Mesenchymal stem cell (in vitro differentiated cells and primary cell): ENCODE data around the gene RAPGEF4.
A peak's percentile ranks its signal among the peaks of the same experiment; 100 is the strongest.

Source experiments
- DNase-seq: peaks from one replicate; pipeline ENCODE4 v3.0.0-alpha.2; 2013
- H2AFZ ChIP-seq: one replicate; pipeline ENCODE4 v1.6.1; 2013; ENCODE audit warnings: low read depth, mild to moderate bottlenecking, control low read depth, inconsistent platforms, low read length, moderate library complexity
- H2AK5ac ChIP-seq: 2 replicates; pipeline ENCODE4 v1.6.1; 2013; ENCODE audit warnings: low read length, moderate library complexity, mild to moderate bottlenecking, inconsistent platforms; ENCODE audit not compliant: severe bottlenecking
- H2BK120ac ChIP-seq: one replicate; pipeline ENCODE4 v1.6.1; 2013; ENCODE audit warnings: low read depth, mild to moderate bottlenecking, inconsistent platforms, low read length, moderate library complexity
- H2BK12ac ChIP-seq, 2 experiments: one replicate each; pipeline ENCODE4 v1.6.1; 2013; ENCODE audit warnings: inconsistent platforms in 2 of 2, low read length in 2 of 2, mild to moderate bottlenecking in 2 of 2, moderate library complexity in 2 of 2, control low read depth in 1 of 2
- H2BK15ac ChIP-seq: one replicate; pipeline ENCODE4 v1.6.1; 2013; ENCODE audit warnings: mild to moderate bottlenecking, low read depth, inconsistent platforms; ENCODE audit not compliant: poor library complexity, severe bottlenecking
- H2BK5ac ChIP-seq: 2 replicates; pipeline ENCODE4 v1.6.1; 2013; ENCODE audit warnings: low read depth, mild to moderate bottlenecking, low read length, control low read depth, inconsistent platforms; ENCODE audit not compliant: poor library complexity, severe bottlenecking
- H3K14ac ChIP-seq, 2 experiments: one replicate each; pipeline ENCODE4 v1.6.1; 2013; ENCODE audit warnings: inconsistent platforms in 2 of 2, low read length in 2 of 2, control low read depth in 1 of 2, mild to moderate bottlenecking in 1 of 2, moderate library complexity in 1 of 2
- H3K18ac ChIP-seq, 2 experiments: one replicate each; pipeline ENCODE4 v1.6.1; 2013; ENCODE audit warnings: inconsistent platforms in 2 of 2, low read length in 2 of 2, control low read depth in 1 of 2, low read depth in 1 of 2, mild to moderate bottlenecking in 1 of 2
- H3K23ac ChIP-seq, 2 experiments: one replicate each; pipeline ENCODE4 v1.6.1; 2013; ENCODE audit warnings: inconsistent platforms in 2 of 2, low read length in 2 of 2, mild to moderate bottlenecking in 2 of 2, moderate library complexity in 2 of 2, control low read depth in 1 of 2
- H3K27ac ChIP-seq: 2 replicates; pipeline ENCODE4 v1.5.1; 2013; ENCODE audit warnings: mild to moderate bottlenecking, moderate library complexity, low read length, control low read depth, inconsistent platforms; ENCODE audit not compliant: poor library complexity, severe bottlenecking
- H3K27me3 ChIP-seq, 2 experiments: 2 replicates each; pipeline versions ENCODE4 v1.6.1 to v1.7.0; 2013; ENCODE audit warnings: low read length in 2 of 2, mild to moderate bottlenecking in 2 of 2, moderate library complexity in 2 of 2, control low read depth in 1 of 2, inconsistent platforms in 1 of 2; ENCODE audit not compliant: control insufficient read depth in 1 of 2, insufficient read depth in 1 of 2
- H3K36me3 ChIP-seq, 2 experiments: 2 replicates each; pipeline versions ENCODE4 v1.6.1 to v1.7.0; 2013; ENCODE audit warnings: low read length in 2 of 2, control low read depth in 1 of 2, inconsistent platforms in 1 of 2, low read depth in 1 of 2, mild to moderate bottlenecking in 1 of 2; ENCODE audit not compliant: insufficient read depth in 2 of 2, control insufficient read depth in 1 of 2
- H3K4ac ChIP-seq, 2 experiments: one replicate each; pipeline ENCODE4 v1.6.1; 2013; ENCODE audit warnings: inconsistent platforms in 2 of 2, low read length in 2 of 2, mild to moderate bottlenecking in 2 of 2, moderate library complexity in 2 of 2, control low read depth in 1 of 2, low read depth in 1 of 2
- H3K4me1 ChIP-seq: 2 replicates; pipeline ENCODE4 v1.6.1; 2013; ENCODE audit warnings: low read depth, low read length, control low read depth; ENCODE audit not compliant: control insufficient read depth, insufficient read depth
- H3K4me2 ChIP-seq: 2 replicates; pipeline ENCODE4 v1.6.1; 2013; ENCODE audit warnings: low read length, mild to moderate bottlenecking, inconsistent platforms; ENCODE audit not compliant: poor library complexity, severe bottlenecking
- H3K4me3 ChIP-seq, 2 experiments: 2 replicates each; pipeline versions ENCODE4 v1.5.1 to v1.7.0; 2013; ENCODE audit warnings: low read length in 2 of 2, mild to moderate bottlenecking in 2 of 2, control low read depth in 1 of 2, low read depth in 1 of 2; ENCODE audit not compliant: insufficient read depth in 1 of 2
- H3K79me1 ChIP-seq: replicated peaks from 2 replicates; pipeline ENCODE4 v1.6.1; 2013; ENCODE audit warnings: mild to moderate bottlenecking, control low read depth, low read length, inconsistent platforms; ENCODE audit not compliant: poor library complexity, severe bottlenecking
- H3K9ac ChIP-seq: 2 replicates; pipeline ENCODE4 v1.7.0; 2013; ENCODE audit warnings: mild to moderate bottlenecking, low read length, moderate library complexity
- H3K9me3 ChIP-seq: 2 replicates; pipeline ENCODE4 v1.7.0; 2013; ENCODE audit warnings: mild to moderate bottlenecking, low read length; ENCODE audit not compliant: control insufficient read depth
- H4K8ac ChIP-seq: one replicate; pipeline ENCODE4 v1.6.1; 2013; ENCODE audit warnings: inconsistent platforms, mild to moderate bottlenecking, low read length, moderate library complexity
- H4K91ac ChIP-seq: one replicate; pipeline ENCODE4 v1.6.1; 2013; ENCODE audit warnings: mild to moderate bottlenecking, low read length, inconsistent platforms
- WGBS: methylation state at CpG from one replicate; pipeline ENCODE4 v1.1.7; 2013; ENCODE audit warnings: mixed read lengths; 5-methylcytosine and 5-hydroxymethylcytosine counted together

Gene RAPGEF4

DNA sequence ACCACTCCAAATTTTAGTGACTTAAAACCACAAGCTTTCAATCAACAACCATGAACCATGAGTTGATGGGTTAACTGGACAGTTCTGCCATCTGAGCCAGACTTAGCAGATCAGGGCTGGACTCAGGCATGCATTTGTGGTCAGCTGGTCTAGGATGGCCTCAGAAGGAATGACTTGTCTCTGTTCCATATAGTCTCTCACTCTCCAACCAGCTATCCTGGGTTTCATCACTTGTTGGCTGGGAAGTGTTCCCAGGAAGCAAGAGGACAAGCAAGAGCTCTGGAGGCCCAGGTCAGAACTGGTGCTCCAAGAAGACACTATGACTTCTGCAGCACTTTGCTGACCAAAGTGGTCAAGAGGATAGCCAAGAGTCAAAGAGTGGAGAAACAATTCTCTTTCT, 322.5 kb downstream of the RAPGEF4 start:
- no peak overlapping the region for H3K14ac ChIP-seq
- H2AFZ ChIP-seq, result no peak overlapping the region
- no peak overlapping the region for H3K4me3 ChIP-seq

DNA sequence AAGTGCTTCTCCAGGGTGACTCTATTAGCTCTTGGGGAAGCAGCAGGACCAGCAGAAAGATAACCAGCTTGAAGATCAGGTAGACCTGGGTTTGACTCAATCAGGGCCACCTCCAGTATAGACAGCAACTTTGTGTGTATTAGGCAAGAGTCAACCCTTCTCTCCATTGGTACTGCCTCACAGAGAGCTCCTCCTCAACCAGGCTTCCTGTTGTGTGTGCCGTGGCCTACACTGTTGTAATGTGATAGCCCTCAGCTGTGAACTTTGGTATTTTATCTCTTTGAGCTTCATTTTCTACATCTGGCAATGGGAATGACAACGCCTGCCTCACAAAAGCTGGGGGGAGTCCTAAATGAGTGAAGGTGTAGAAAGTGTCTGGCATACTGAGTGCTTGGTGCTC, 323.0 kb downstream of the RAPGEF4 start:
- Histone ChIP-seq H3K23ac (no peak overlapping the region), H3K4ac (no peak overlapping the region), H3K27ac (no peak overlapping the region), H3K79me1 (no peaks in the 10 kb centered on the region), H3K14ac (no peak overlapping the region), H3K9me3 (no peaks in the 10 kb centered on the region), H2BK5ac (no peak overlapping the region), H2BK12ac (no peak overlapping the region), H4K8ac (no peak overlapping the region), H3K36me3 (no peaks in the 10 kb centered on the region), H2BK120ac (no peak overlapping the region), H2AFZ (no peak overlapping the region), H3K18ac (no peak overlapping the region), H3K4me2 (no peak overlapping the region), H3K4me3 (no peak overlapping the region), H3K9ac (no peak overlapping the region), H3K27me3 (no peaks in the 10 kb centered on the region), H2AK5ac (no peak overlapping the region), H3K4me1 (peaks cover 4% of the 10 kb centered on the region), H4K91ac (no peak overlapping the region), H2BK15ac (no peak overlapping the region)
- no peak for DNase-seq
- WGBS, result 97% methylated on average over 2 of the region's 2 CpGs

More for the DNA sequence above, 322.5 kb downstream of the RAPGEF4 start:
- no peak overlapping the region for H2AK5ac ChIP-seq
- H3K27me3 ChIP-seq, result no peaks in the 10 kb centered on the region
- H2BK12ac ChIP-seq, result no peak overlapping the region
- DNase-seq, result no peak
- no peak overlapping the region for H4K91ac ChIP-seq
- H3K4me2 ChIP-seq, result no peak overlapping the region
- H3K27ac ChIP-seq, result no peak overlapping the region
- H3K9me3 ChIP-seq, result no peaks in the 10 kb centered on the region
- no peak overlapping the region for H3K23ac ChIP-seq
- no peak overlapping the region for H3K18ac ChIP-seq
- H2BK15ac ChIP-seq, result no peak overlapping the region
- no peak overlapping the region for H4K8ac ChIP-seq
- no peaks in the 10 kb centered on the region for H3K79me1 ChIP-seq
- no peak overlapping the region for H3K9ac ChIP-seq
- no peaks in the 10 kb centered on the region for H3K36me3 ChIP-seq
- peaks cover 4% of the 10 kb centered on the region for H3K4me1 ChIP-seq
- no peak overlapping the region for H2BK120ac ChIP-seq
- no peak overlapping the region for H2BK5ac ChIP-seq
- H3K4ac ChIP-seq, result no peak overlapping the region

DNA sequence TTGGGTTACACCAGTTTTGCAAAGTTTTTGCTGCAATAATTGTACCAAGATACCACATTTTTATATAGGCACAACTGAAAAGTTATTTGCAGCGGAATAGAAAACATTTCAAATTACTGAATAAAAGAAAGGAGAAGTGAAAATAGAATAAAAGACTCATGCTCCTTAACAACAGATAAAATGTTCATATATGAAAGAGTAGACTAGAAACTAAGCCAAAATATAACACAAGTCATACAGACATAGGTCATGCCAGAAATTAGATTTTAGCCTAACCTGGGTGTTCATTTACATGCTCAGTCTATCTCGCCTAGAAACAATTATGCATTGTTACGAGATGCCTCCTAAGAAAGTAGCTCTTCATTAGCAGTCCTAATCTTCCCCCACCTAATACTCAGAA, 323.6 kb downstream of the RAPGEF4 start:
- Histone ChIP-seq H4K91ac (no peak overlapping the region), H3K14ac (no peak overlapping the region), H3K4me2 (no peak overlapping the region), H2BK120ac (no peak overlapping the region), H4K8ac (no peak overlapping the region), H3K27ac (no peak overlapping the region), H3K4ac (no peak overlapping the region), H3K9me3 (no peaks in the 10 kb centered on the region), H2BK15ac (no peak overlapping the region), H2AK5ac (no peak overlapping the region), H3K36me3 (no peaks in the 10 kb centered on the region), H3K4me1 (peaks cover 4% of the 10 kb centered on the region), H2AFZ (no peak overlapping the region), H3K18ac (no peak overlapping the region), H3K9ac (no peak overlapping the region), H3K23ac (no peak overlapping the region), H2BK5ac (no peak overlapping the region), H3K79me1 (no peaks in the 10 kb centered on the region), H3K27me3 (no peaks in the 10 kb centered on the region), H3K4me3 (no peak overlapping the region), H2BK12ac (no peak overlapping the region)
- no peak for DNase-seq
- 100% methylated on average over 2 of the region's 3 CpGs for WGBS

DNA sequence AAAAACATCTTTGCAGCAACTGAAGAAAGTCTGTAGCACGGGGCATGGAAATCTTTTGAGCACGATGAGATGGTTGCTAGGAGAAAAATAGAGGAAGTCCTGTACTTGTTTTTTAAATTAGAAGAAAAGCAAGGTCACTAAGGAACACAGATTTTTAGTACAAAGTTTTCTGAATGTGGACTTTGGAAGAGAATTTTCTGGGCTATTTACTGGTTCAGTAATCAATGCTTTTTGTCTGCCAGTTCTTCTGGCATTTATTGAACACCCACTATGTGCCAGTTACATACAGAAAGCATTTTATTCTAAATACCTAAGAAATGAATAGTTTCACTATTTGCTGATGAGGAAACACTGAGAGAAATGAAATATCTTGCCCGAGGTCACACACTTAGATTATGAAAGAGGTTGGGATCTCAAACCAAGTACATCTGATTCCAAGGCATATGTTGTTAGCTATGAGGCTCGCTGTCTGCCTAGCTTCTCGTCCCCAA, 324.4 kb downstream of the RAPGEF4 start:
- Histone ChIP-seq H3K79me1 (no peaks in the 10 kb centered on the region), H3K4me2 (no peak overlapping the region), H2BK5ac (no peak overlapping the region), H2BK120ac (no peak overlapping the region), H4K8ac (no peak overlapping the region), H3K4me3 (no peak overlapping the region), H3K27ac (no peak overlapping the region), H2AFZ (no peak overlapping the region), H3K27me3 (no peaks in the 10 kb centered on the region), H4K91ac (no peak overlapping the region), H3K14ac (no peak overlapping the region), H3K18ac (no peak overlapping the region), H3K4ac (no peak overlapping the region), H3K9ac (peak overlapping the region; percentile 59), H2BK15ac (no peak overlapping the region), H2AK5ac (no peak overlapping the region), H2BK12ac (no peak overlapping the region), H3K23ac (no peak overlapping the region), H3K9me3 (no peaks in the 10 kb centered on the region), H3K4me1 (peaks cover 4% of the 10 kb centered on the region), H3K36me3 (no peaks in the 10 kb centered on the region)
- no peak for DNase-seq
- 81% methylated on average over 5 of the region's 5 CpGs for WGBS
